ENCODE results near the gene TMEM181. TPM values are rescaled to one million over a fixed set of nuclear protein-coding genes. Genes with fewer than 3 reads are reported as not detected.
"Not testable (repeated sequence)": the region's sequence is repeated elsewhere in the genome, so short reads cannot be mapped to it uniquely, and the experiment has no call there.

The TMEM181 gene
- total RNA-seq, 1 donor from 2014 or later: 26.3 TPM

DNA sequence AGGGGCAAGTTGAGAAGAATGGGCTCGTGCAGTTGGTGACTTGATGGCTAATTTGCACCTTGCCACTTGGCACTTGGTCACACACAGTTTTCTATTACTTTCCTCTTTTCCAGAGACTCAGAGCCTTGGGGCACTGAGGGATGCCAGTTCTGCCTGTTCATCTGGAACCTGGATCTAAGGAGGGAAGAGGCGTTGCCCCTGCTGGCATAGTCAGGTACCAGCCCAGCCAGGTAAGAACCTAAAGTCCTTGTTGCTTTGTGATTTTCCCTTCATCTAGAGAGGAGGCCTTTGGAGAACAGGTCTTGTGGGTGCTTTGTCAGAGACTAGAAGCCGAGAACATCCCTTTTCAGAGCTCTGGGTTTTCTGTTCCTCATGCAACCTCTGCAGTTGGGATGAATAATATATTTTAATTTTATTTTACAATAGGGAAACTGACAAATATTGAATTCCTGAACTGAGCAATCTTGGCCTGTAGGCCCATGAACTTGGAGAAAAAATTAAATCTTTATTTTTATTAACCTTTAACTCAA is 101.3 kb downstream of the TMEM181 start:
- no peak for DNase-seq

DNA sequence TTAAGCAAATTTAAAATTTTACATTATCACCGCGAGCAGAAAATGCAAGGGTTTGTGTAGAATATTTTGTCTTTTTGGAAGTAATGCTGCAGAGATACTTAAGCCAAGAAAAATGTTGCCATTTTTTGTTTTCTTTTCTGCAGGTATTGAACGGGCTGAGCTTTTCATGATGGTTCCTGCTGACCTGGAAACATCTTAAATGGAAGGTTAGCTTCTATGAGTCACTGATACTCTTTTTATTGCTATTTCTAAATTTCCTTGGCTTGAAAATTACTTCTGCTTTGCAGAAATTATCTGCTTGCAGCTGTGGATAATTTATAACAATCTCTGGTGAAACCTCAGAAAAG is 102.7 kb downstream of the TMEM181 start:
- DNase-seq: no peak

DNA sequence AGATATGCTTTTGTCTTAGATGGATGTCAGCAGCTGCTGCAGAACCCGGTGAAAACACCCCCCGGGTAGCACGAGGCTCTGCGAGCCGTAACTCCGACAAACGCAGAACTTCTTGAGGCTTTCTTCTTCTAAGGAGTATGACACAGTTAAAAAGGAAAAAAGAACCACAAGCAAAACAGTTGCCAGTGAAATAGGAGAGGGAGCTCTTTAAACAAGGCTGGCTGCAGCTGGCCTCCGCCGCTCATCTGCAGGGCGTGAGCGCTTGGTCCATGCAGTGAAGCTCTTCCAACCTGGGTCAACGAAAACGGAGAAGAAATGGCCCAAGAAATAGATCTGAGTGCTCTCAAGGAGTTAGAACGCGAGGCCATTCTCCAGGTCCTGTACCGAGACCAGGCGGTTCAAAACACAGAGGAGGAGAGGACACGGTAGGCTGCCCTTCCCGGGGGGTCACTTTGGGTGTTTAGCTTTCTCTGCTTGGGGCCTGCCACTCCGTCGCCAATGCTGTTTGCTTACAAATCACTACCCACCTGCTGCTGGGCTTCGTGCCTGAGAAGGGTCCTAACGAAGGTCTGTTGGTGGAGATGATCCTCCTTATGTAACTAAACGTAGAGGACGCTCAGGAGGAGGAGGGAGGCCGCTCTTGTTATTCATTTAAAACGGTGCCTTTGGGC is 103.2 kb downstream of the TMEM181 start:
- DNase-seq: peak; percentile 90

DNA sequence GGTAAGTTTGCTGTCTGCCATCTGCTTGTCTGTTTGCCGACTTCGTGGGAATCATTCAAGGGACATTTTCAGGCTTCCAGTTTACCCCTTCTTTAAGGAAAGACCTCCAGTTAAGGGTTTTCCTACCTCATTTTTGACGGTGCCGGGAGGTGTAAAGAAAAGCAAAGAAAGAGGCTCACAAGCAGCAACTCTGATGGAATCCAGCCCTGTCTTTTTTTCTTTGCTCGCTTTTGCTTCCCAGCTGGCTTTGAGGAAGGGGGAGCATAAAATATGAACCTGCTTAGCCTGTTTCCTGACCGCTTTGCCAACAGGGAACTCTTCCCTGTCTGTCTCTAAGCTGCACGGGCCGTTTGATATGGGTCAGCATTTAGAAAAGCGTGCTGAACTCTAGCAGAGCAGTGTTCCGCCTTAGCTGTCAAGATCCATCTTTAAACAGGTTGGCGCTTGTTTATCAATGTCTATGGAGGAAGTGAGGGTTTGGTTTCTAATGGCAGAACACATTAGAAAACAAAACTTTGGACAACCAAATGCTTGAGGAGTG is 103.8 kb downstream of the TMEM181 start:
- DNase-seq: peak; percentile 81

DNA sequence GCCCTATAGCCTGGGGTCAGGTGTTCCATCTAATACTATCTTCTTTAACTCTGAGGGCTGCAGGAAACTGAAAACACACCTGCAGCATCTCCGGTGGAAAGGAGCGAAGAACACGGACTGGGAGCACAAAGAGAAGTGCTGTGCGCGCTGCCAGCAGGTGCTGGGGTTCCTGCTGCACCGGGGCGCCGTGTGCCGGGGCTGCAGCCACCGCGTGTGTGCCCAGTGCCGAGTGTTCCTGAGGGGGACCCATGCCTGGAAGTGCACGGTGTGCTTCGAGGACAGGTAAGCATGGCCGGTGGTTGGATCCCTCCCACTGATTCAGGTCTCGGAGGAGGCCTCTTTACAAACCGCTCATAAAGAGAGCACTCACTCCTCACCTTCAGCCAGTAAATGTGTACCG is 105.4 kb downstream of the TMEM181 start:
- no peak for DNase-seq

DNA sequence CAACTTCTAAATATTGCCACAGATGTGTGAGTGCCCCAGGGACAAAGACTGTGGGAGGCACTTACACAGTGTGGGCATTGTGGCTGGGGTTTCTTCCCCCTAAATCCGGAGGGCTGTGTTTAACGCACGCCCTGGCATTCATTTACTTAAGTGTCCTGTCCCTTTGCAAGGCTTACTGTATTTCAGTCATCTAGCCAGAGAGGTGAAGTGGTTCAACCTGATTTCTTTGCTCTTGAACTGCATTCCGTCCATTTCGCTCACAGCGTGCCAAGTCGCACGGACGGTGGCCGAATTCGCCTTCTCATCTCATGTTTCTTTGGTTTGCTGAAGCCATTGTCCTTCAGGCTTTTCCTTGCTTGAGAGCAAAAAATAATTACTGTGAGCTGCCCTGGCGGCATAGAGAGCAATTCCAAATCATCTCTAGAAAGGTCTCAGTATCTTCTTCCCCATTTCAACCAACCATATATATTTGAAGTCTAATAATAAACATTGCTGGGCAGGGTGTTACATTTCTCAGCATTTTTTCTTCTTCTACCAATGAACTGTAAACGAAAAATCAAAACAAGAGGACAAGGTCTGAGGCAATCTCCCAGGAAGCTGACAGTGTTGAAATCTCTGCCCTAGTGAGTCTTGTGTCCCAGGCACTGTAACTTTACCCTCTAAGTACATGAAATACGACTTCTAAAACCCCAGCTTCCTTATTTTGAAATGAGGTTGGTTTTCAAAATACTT is 106.9 kb downstream of the TMEM181 start:
- peak; percentile 23 for DNase-seq

DNA sequence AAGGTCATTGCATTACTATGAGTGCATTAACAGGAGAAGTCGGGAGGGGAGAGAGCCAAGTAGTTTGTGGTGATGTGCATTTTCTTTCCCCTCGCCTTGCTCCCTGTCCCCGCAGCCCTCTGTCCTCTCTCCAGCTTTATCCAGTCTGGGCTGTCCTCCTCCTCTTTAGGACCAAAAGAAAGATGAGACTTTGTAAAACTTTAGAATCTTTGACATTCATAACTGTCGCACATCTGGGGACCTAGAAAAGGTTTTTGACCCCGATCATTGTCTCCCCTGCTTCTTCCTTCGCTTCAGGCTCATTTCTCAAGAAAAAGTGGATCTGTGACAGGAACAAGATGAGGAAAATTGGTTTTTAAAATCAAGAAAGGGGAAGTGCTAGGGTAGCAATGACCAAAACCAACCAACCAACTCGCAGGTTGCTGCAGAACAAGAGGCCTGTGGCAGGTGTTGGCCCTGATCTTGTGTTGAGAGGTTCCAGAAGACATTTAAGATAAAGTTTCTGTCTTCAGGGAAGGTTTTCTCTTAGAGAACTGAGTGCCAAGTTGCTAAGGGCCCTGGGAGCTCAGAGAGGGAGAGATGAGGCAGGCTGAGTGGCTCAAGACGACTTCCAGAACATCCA is 107.6 kb downstream of the TMEM181 start:
- DNase-seq: no peak

DNA sequence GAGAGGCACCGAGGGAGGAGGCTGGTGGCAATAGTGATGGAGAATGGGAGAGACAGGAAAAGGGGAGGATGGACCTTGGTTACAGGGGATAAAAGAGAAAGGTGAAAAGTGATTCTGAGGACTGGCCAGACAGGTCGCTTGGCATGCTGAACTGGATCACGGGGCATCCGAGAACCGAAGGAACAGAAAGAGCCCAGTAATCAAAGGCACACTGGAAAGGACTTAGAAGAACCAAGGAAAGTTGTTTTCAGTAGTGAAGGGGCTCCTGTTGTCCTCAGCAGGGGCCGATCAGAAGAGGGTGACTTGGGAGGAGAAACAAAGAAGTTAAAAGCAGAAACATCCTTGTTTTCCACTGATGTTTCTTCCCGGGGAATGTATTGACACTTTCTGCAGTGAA is 108.8 kb downstream of the TMEM181 start:
- no peak for DNase-seq

DNA sequence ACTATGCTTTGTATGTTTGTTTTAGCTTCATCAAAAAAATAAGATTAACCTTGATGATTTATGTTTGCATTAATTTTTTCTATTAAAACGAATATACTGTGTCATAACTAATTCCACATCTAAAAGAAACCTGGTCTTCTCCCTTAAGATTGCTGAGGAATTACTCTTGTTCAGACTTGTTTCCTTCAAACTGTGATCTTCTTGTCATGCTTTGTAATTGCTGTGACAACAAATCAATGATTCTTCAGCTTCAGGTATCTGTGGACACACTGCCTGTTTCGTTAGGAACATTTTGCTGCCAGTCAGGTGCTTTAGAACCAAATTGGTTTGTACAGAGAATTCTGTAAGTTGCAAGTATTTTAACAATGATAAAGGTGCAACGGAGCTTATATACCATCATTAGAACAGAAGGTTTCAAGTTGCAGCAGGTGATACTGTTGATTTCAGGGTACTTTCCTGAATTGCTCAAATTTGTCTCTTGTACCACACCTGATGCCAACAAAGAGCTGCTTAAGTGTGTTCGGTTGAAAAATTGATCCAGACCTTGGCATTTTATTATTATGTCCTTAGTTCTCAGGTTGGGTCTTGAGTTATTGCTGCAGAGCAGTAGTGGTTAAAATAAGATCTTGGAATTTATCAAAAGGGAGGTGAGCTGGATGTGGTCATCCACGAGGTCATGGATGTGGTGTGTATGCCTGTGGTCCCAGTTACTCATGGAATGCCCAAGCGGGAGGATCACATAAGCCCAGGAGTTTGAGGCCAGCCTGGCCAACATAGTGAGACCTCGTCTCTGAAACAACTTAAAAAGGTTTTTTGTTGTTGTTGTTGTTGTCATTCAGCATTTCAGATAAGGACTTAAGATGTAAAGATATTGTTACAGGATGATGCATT is 109.5 kb downstream of the TMEM181 start:
- DNase-seq: peak; percentile 35

DNA sequence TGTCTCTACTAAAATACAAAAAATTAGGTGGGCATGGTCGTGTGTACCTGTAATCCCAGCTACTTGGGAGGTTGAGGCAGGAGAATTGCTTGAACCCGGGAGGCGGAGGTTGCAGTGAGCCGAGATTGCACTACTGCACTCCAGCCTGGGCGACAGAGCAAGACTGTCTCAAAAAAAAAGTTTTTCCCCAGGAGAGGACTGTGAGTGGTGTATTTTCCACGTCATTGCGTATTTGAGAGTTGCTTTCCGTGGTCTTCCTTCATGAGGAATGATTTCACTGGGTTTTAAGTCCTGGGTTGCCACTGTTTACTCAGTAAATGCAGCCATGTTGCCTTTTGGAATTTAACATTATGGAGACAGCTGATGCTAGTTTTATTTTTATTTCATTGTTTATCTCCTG is 112.2 kb downstream of the TMEM181 start:
- DNase-seq: not testable (repeated sequence)

DNA sequence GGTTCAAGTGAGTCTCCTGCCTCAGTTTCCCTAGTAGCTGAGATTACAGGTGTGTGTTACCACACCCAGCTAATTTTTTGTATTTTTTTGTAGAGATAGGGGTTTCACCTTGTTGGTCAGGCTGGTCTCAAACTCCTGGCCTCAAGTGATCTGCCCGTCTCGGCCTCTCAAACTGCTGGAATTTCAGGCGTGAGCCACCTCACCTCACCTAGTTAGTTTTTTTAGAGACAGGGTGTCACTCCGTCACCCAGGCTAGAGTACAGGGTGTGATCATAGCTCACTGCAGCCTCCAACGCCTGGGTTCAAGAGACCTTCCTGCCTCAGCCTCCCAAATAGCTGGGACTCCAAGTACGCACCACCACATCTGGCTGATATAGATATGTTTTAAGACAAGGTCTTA is 112.8 kb downstream of the TMEM181 start:
- no peak for DNase-seq

DNA sequence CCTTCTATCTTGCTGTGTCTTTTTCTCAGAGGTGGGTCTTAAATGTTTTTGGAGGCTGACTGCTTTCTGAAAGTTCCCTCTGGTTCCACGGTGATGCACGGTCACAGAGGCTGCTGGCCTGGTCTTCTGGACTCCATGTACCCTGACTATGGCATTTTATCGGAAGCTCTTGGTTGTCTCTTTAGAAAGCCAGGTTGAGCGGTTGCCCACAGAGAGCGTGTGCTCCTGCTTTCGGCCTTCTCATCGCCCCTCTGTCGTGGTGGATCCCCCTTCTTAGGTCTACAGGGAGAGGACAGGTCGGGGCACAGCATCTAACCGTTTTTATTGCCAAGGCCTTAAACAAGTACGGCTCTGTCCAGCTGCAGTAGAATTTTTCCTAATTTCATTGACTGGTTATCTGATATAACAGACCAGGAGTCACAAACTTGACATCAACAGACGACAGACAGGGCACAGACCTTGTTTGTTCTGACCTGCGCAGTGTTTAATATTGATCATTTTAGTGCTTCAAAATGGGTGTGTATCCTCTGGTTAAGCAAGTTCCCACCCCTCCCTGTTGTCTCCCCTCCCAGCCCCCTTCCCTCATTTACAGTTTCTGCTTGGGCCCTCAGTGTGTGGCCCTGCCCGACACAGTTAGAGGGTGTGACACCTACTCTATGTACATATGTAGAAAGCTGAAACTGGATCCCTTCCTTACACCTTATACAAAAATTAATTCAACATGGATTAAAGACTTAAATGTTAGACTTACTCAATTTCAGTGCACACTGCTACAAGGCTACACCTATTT is 114.6 kb downstream of the TMEM181 start:
- no peak for DNase-seq

DNA sequence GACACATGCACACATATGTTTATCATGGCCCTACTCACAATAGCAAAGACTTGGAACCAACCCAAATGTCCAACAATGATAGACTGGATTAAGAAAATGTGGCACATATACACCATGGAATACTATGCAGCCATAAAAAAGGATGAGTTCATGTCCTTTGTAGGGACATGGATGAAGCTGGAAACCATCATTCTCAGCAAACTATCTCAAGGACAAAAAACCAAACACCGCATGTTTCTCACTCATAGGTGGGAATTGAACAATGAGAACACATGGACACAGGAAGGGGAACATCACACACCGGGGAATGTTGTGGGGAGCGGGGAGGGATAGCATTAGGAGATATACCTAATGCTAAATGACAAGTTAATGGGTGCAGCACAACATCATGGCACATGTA is 117.2 kb downstream of the TMEM181 start:
- not testable (repeated sequence) for DNase-seq

DNA sequence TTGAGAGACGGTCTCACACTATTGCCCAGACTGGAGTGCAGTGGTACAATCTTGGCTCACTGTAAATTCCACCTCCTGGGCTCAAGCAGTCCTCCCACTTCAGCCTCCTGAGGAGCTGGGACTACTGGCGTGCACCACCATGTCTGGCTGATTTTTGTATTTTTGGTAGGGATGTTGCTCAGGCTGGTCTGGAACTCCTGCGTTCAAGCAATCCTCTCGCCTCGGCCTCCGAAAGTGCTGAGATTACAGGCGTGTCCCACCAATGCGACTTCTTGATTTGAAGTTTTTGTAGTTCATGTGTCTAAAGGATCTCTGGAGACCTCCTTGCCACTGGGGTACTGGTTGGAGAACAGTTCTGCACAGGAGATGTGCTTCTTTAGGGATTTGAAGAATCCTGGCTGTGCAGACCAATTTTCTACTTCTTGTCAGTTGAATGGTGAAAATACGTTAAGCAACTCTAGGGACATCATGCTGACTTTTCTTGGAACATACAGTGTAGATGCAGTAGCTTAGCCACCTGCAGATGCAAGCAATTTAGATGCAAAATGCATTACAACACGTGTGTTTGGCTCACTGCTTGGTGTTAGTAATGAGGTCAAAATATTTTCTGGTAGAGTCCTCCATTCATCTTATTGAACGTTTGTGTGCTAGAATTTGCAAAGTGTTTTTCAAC is 118.2 kb downstream of the TMEM181 start:
- DNase-seq: peak; percentile 38

DNA sequence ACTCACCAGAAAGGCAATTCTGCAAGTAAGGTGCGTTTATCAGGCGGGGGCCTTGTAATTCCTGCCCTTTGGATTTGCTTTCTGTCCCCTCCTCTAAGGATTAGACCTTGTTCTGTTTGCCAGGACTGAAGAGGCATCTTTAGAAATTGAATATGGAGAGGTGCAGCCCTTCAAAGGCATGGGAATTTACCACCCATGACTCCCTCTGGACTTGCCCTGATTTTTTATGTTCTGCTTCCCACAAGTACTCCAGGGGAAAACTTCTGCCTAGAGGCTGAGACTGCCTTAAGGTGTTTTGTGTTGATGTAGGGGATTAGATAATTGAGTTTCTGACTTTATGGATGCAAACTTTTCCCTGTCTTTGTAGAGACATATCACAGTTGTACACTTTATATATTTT is 120.1 kb downstream of the TMEM181 start:
- DNase-seq: no peak

DNA sequence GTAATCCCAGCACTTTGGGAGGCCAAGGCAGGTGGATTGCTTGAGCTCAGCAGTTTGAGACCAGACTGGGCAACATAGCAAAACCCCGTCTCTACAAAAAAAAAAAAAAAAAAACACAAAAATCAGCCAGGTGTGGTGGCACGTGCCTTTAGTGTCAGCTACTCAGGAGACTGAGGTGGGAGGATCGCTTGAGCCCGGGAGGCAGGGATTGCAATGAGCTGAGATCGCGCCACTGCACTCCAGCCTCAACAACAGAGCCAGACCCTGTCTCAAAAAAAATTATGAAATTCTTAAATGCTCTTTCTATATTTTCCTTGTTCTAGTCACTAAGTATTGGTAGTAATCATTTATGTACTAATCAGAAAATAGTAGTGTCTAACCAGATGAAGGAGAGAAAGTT is 120.6 kb downstream of the TMEM181 start:
- DNase-seq: no peak

DNA sequence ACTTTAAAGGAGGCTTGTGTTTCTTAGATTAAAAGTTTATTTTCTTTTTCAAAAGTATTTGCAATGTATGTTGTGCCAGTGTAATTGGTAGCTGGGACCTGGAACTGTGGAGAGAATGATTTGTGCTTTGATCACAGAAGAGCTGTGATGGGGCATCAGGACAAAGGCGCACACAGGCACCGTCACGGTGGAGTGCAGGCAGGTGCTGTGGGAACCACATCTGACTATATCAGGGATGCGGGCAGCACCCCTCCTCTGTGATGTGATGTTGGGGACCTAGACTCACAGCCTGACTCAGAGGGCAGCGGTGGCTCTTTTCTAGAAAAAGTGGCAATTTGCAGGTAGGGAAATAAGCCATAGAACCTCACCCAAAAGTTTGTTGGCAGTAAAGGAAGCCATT is 124.4 kb downstream of the TMEM181 start:
- no peak for DNase-seq

DNA sequence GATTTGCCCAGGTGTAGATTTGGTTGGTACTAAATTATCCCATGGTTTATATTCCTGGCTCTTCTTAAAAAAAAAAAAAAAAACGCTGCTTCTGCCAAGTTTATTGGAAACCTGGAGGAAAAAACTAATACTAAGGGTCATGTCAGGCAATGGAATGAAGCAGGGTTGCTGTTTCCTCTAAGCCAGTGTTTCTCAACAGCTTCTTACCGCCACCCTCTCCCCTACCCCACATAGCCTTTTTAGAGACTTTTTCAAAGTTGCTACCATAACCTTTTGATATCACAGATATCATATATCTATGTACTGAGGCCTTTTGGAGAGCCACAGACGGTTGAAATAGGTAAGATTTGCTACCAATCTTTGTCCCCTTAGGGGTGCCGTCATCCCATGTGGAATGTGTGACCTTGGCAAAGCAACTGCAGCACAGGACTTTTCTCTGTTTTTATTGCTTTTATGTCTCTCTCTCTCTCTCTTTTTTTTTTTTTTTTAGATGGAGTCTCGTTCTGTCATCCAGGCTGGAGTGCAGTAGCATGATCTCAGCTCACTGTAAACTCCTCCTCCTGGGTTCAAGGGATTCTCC is 124.9 kb downstream of the TMEM181 start:
- DNase-seq: no peak
